GM19395 (cell line): ENCODE results near the gene DDX20.

Experiments used
- ATAC-seq: cut with Tn5 transposase; IDR thresholded peaks from one replicate; pipeline ENCODE4 v1.9.1; 2021; ENCODE audit warnings: mild to moderate bottlenecking, moderate library complexity; ENCODE audit not compliant: unreplicated experiment

DDX20 gene

DNA sequence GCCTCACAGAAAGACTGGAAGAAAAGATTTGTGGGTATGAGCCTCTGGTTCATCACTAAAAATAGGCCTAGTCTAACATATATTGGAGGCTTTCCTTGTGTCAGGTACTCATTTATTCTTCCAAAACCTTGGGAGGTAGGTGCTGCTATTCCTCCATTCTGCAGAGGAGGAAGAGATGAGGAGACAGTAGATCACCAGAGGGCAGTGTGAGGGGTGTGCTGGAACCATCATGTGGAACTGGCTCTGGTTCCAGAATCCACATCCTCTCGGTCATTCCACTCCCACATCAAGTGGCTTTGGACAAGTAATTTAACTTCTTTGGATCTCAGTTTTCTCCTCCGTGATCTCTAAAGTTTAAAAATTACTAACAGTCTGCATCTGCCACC, 9.1 kb upstream of the DDX20 start:
- no peak for ATAC-seq

DNA sequence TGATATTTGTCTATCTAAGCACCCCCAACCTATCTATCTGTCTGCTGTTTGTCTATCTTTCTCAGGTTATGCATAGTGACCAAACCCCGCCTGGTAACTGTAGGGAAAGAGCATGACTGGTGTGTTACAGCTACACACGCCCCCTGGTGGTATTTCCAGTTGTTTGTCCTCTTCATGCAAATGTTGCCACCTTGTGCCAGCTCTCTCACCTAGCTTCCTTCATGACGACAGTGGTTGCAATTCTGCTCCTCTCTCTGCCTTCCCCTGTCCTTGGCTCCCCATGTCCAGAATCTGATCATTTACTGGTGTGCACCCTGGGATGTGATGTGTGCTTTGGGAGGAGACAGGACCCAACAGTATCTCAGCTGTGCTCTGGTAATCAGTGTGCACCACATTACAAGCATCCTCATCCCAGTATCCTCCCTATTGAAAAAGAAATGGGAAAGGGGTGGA, 8.4 kb upstream of the DDX20 start:
- peak; percentile 81 for ATAC-seq

DNA sequence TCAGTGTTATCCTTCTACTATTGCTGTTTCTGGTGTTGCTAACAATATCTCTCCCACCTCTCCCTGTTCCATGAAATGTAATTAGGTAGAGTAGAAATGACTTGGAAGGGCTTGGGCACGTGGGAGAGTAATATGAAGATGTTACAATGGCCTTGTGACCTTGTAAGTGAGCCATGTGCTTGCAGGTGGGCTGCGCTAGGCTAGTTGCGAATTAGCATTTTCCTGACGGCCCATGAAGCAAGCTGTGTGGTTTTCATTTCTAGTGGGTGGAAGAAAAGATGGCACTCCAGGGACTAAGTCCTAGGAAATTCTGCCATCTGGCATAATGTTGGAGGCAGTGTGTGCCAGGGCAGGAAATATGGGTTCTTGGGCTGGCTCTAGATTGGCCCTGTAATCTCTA, 7.8 kb upstream of the DDX20 start:
- ATAC-seq: no peak

DNA sequence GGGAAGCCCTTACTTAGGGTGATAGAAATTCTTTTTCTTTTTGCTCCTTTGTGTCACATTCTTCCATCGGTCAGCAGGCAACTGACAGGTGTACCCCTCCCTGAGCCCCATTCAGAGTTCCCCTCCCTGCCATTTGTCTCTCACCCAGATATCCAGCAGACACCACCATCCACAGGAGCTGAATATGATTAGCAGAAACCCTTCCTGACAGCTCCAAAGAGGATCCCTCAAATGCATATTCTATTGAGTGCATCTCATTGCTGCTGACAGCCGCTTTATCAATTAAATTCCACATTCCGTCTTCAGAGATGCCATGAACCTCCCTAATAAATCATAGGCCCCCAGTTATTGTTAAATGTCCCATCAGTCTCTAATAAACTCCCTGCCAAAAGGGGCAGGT, 6.1 kb upstream of the DDX20 start:
- ATAC-seq: no peak

DNA sequence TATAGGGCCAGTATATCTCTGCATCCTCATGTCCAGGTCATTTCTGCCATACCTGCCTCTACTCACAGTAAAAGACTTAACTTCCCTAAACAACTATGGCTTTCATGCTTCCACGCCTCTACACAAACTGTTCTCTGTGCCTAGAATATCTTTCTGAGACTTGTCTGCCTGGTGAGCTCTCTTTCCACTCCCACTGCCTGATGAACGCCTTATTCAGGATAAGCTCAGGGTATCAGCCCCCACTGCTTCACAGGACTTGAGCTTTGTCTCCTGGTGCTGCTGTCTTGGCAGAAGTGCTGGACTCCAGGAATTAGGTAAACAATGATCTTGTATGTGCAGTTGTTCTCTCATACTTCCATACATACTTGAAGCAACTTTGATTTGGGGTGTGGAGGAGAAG, 4.8 kb upstream of the DDX20 start:
- ATAC-seq: no peak

DNA sequence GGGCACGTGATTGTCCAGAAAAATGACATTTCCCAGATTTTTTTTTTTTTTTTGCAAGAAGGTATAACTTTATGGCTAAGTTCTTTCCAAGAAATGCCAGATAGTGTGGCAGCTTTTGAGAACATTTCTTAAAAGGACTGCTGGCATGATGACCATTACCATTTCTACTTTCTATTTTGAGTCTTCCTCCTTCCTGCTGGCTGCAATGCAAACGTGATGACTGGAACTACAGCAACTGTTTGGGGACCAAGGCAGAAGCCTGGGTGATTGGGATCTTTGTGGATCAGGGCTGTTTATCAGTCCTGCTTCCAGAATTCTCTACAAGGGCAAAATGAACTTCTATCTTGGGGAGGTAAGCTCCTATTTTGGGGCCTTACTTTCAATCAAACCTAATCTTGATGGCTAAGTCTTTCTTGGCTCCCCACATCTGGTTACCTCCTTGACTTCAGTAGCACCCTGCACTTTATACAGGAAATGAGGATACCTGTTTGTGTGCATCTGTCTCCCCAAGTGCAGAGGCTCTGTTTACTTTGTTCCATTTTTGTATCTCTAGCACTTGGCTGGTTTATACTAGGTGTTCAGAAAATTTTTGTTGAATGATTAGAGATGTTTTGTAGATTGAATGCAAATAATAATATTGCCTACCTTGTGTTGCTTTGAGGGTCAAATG, 3.7 kb upstream of the DDX20 start:
- ATAC-seq: no peak

DNA sequence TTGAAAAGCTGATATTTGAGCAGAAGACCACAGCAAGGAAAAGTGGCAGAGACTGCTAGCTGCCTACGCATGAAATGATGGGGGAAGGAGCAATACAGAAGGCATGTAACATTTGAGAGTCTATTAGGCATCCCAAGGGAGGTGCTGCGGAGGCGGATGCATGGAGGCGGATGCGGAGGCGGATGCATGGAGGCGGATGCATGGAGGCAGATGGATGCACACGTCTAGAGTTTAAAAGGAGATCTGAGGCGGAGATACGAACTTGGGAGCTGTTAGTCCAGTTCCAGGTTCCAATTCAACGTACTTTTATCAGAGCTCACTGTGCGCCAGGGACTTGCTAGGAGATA, 744 bp upstream of the DDX20 start:
- peak; percentile 24 for ATAC-seq

DNA sequence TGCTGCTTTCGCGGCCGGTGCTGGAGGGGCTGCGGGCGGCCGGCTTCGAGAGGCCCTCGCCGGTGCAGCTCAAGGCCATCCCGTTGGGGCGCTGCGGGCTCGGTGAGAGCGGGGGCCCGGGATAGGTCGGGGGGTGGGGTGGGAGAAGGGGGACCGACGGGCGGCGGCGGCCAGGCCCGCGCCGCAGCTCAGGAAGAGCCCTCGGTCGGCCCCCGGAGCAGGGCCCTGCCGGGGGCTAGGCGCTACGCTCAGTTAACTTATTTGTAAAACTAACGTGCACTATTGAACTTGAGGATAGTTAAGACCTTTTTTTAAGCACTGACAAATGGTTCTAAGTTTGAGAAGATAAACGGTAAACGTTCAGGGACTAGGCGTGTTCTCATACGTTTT, 418 bp downstream of the DDX20 start:
- ATAC-seq: peak; percentile 28

DNA sequence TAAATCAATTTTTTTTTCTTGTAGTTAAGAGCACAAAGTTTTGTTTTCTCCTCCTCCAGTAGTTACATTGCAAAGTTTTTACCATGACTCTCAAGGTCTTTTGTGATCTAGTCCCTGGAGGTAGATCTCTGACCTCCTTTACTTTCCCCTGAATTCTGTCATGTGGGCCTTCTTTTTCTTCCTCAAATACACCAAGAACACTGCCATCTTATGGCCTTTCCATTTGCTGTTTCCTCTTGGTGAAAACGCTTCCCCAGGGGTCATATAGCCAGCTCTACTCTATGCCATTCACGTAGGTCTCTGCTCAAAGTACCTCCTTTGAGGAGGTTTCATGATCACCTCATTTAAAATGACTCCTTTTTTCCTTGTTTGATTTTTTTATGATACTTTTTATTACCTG, 2.7 kb downstream of the DDX20 start:
- no peak for ATAC-seq

DNA sequence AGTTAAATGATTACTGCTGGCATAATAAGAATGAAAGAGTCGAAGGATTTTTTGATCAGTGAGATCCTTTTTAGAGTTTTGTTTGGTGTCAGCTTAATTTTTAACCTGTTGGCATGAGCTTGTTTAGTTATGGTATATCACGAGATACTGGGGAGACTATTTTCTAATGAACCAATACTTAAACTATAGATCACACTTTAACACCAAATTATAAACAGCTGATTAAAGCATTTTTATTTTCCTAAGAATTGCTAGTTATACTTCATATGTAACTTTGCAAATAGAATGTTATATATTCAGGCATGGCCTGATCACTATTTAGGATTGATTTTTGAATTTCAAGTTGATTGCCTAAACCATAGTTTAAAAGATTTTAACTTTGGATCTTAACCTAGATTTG, 6.0 kb downstream of the DDX20 start:
- ATAC-seq: no peak

DNA sequence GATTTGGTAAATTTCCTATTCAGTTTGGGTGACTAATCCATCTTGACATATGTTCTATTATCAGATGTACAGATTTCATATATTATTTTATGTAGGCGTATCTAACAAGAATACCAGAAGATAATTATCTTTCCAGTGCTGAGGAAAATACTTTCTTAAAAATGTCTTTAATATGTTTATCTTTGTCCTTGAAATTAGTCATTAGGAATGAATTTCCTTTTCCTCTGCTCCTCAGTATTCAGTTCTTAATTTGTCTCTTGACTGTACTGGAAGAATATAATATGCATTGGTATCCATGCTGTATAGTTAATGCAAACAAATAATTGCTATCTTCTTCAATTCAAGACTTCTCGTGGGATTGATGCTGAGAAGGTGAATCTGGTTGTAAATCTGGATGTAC, 6.6 kb downstream of the DDX20 start:
- ATAC-seq: no peak

DNA sequence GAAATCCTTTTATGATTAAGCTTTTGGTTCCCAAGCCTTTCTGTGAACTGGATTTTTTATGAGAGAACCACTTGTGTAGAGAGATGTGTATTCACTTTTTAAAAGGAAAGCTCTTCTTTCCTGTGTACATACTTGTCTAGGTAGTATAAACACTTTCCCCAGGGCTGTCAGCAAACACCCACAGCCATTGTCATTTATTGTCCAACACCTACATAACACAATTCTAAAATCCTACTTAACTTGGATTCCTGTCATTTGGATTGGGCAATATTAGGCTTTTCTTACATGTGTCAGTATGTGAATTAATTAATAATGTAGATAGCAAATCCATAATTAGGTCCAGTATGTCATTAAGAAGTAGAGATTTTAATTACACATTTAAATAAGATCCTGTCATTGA, 12.3 kb downstream of the DDX20 start:
- ATAC-seq: no peak

DNA sequence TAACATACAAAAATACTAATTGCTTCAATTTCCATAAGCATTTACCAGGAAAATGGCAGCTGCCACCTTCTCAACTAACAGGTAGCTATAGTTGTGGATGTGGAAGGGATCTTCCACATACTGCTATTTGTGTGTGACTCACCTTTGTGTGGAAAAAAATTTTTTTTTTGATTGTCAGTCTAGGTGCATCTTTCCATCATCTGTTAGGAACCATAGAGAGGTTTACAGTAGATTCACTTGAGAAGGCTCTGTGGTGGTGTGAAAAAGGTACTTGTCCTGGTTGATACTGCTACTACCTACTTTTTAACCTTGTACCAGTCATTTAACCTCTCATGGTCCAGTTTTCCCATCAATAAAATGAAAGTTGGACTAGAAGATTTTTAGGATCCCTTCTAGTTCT, 12.9 kb downstream of the DDX20 start:
- no peak for ATAC-seq

DNA sequence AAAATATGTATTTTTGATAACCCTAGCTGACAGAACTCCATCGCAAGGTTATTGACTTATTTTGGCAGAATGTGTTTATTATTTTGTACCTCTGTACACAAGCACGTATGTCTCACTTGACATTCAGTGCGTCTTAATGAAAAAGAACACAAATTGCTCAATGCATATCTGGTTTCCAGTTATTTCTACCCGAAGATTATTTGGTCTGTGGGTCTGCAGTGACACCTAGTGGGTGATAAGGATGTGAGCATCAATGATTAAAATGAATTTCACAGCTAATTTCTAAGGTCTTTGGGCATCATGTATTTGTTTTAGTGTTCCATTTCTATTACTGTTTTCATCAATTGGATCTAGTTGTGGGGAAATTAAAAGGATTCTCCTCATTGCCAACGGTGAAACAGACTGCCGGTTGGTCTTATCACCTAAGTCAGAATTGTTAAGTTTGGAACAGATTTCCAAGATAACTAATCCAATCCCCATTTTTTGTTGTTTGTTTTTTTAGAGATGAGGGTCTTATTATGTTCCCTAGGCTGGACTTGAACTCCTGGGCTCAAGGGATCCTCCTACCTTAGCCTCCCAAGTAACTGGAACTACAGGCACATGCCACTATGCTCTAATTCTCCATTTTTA, 13.9 kb downstream of the DDX20 start:
- no peak for ATAC-seq

DNA sequence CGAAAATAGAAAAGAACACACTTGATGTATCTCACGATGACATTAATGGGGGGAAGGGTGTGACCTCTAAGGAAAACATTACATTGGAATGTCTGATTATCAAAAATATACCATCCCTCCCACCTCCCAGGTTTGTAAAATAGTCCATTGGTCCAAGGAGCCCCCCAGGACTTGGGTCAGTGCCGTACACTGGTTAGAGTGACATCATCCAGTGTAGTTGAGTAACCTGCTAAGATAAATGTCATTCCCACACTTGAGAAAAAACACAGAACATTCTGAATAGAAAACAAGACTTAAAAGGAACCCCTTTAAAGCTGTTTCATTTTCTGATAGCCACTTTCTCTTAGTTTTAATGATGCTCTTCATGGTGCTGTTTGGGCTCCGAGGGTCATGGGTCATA, 15.2 kb downstream of the DDX20 start:
- no peak for ATAC-seq

DNA sequence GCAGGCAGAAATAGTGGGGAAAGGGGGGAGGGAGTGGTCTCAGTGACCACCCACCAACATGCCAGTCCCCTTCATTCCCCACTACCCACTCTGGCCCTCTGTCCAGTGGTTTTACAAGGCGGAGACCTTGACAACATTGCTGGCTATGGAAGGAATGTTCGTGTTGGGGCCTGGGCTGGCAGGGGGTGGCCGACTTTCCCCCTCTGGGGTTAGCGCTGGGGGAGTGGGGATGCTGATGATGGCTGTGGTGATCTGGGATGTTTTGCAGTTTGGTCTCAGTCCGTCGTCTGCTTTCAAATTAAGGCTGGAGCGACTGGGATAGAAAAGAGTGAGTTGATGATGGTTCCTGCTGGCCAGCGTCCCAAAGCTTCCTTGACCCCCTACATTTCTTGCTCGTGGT, 20.3 kb downstream of the DDX20 start:
- no peak for ATAC-seq

DNA sequence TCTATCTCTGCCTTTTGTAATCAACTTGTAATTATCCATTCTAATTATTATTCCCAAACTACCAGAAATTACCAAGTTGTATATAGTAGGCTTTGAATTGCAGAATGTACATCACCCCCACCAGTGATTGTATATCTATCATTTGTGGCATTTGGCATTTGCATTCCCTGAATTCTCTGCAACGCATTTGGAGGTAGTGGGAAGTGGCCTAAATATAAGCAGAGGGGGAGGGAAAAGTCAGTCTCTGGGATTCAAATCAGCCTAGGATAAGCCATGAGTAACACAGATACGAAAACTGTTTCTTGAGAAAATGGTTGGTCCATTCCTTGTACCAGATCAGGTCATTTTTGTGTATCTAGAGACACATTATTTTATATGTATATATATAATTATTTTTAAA, 20.7 kb downstream of the DDX20 start:
- ATAC-seq: no peak

DNA sequence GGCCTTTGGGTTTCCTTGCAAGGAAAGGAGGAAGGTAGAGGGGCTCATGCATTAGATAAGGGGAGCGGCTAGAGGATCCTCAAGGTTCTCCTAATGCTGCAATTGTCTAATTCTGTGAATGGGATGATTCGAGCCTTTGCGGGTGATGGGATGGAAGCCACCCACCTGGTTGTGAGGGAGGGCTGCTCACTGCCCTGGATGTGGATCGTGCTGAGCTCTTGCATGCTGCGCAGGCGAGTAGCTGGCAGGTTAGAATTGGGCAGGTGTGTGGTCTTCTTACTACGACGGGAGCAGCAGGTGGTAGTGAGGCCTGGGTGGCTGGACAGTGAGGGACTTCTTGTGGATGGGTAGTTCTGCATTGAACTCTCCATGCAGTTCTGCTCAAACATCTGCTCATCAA, 21.2 kb downstream of the DDX20 start:
- no peak for ATAC-seq

DNA sequence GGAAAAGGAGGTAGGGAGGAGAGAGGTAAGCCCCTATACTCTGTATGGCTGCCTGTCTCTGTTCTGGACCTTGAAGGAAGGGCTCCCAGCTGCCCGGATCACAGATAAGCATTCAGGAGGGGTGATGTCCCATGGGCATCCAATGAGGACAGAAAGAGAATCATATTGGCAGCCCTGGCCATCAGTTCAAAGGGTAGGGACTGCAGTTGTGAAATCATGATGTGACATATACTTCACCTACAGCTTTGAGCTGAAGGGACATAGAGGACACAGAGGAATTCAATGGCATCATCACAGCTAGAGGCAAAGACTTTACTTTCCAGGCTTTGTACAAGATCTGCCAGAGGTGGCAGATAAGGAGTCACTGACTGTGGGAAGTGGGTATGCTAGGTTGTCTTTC, 21.6 kb downstream of the DDX20 start:
- no peak for ATAC-seq

DNA sequence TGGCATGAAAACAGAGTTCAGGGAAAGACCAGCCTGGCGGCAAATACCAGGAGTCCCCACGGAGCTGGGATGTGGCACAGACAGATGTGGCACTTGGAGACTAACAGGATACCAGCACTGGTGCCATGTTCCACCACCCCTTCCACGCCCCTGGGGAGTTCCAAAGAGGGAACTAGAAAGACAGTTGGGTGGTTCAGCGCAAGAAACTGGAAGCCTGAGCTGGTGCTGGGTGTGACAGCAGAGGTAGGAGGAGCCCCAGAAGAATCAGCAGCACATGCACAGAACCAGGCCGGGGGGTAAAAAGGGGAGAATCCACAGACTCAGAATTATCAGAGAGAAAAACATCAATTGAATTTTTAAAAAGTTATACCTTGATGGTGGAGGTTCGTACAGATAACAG, 22.4 kb downstream of the DDX20 start:
- ATAC-seq: no peak

DNA sequence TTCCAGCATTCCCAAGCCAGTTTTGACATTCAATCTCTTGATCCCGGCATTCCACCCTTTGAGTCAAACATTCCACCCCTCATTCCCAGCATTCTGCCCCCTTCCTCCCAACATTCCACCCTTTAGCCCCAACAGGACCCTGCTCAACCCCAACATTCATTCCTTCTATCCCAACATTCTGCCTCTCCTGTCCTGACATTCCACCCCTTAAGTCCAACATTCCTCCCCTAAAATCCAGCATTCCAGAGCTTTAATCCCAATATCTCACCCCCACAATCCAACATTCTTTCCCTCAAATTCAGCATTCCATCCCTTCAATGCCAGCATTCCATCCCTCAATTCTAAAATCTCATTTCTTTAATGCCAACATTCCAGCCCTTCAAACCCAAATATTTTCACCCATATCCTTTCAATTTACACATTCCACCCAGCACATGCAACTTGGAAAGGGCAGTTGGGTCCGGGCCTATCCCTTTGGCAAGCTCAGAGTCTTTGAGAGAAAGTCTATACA, 22.9 kb downstream of the DDX20 start:
- ATAC-seq: no peak

DNA sequence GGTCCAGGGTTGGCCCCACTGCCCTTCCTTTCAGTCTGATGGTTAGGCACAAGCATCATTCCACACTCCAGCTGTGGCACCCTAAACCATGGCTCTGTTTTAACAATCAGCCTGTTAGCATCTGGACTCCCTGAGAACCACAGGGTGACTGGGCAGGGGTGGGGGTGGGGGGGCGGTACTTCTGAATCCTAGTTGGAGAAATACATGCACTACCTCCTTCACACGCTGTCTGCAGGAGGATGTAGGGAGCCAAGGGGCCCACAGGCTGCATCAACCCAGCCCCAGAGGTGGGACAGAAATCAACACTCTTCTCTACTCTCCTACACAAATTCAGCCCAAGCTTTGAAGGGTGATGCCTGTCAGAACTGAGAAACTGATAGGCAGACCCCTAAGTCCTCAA, 23.8 kb downstream of the DDX20 start:
- ATAC-seq: no peak
